HG02588 (cell line): ENCODE measurements around the gene ARSA.
"Not testable (repeated sequence)": the region's sequence is repeated elsewhere in the genome, so short reads cannot be mapped to it uniquely, and the experiment has no call there.

Experiments
- ATAC-seq: cut with Tn5 transposase; IDR thresholded peaks from one replicate; pipeline ENCODE4 v1.9.1; 2021; ENCODE audit warnings: mild to moderate bottlenecking, moderate library complexity; ENCODE audit not compliant: unreplicated experiment

The ARSA gene

DNA sequence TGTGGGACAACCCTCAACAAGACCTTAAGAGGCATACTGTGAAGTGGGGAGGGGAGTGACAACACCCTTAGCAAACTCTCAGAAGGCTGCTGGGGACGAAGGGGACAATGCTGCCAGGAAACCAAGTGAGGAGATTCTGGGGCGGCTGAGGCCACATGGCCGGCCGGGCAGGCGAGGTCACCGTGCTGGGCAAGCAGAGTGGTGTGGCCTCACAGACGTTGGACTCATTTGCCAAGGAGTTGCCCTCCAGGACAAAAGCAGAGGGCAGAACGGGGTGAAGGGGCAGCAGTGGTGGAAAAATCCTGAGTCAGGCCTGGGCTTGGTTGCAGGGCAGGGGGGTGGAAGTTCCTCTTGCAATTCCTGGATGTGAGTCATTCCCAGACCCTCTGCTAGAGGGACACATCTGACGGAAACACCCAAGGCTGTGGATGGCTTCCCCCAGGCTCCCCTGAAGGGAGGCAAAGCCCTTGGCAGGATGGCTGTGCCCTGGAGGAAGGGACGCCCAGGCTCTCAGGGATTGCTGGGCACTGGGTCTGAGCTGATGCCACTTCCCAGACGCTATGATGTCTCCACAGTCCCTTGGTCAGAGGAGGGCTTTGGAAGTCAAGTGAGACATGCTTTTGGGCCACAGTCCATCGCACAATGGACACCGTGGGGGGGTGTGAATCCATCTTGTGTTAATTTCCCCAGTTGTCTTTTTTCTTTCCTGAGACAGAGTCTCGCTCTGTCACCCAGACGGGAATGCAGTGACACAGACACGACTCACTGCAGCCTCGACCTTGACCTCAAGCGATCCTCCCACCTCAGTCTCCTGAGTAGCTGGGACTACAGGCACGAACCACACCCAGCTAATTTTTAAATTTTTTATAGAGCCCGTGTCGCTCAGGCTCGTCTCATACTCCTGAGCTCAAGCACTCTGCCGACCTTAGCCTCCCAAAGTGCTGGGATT, 28.4 kb upstream of the ARSA start:
- no peak for ATAC-seq

DNA sequence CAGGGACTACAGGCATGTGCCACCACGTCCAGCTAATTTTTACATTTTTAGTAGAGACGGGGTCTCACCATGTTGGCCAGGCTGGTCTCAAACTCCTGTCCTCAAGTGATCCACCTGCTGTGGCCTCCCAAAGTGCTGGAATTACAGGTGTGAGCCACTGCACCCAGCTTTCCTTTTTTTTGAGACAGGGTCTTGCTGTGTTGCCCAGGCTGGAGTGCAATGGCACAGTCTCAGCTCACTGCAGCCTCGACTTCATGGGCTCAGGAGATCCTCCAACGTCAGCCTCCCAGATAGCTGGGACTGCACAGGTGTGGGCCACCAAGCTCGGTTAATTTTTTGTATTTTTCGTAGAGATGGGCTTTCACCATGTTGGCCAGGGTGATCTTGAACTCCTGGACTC, 26.7 kb upstream of the ARSA start:
- ATAC-seq, result not testable (repeated sequence)

GRCh38 chr22:50653256-50653655, 25.3 kb upstream of the ARSA start:
- ATAC-seq, result no peak

DNA sequence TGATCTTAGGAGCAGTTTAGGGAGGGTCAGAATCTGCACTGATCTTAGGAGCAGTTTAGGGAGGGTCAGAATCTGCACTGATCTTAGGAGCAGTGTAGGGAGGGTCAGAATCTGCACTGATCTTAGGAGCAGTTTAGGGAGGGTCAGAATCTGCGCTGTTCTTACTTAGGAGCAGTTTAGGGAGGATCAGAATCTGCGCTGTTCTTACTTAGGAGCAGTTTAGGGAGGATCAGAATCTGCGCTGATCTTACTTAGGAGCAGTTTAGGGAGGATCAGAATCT, 15.8 kb upstream of the ARSA start:
- not testable (repeated sequence) for ATAC-seq

DNA sequence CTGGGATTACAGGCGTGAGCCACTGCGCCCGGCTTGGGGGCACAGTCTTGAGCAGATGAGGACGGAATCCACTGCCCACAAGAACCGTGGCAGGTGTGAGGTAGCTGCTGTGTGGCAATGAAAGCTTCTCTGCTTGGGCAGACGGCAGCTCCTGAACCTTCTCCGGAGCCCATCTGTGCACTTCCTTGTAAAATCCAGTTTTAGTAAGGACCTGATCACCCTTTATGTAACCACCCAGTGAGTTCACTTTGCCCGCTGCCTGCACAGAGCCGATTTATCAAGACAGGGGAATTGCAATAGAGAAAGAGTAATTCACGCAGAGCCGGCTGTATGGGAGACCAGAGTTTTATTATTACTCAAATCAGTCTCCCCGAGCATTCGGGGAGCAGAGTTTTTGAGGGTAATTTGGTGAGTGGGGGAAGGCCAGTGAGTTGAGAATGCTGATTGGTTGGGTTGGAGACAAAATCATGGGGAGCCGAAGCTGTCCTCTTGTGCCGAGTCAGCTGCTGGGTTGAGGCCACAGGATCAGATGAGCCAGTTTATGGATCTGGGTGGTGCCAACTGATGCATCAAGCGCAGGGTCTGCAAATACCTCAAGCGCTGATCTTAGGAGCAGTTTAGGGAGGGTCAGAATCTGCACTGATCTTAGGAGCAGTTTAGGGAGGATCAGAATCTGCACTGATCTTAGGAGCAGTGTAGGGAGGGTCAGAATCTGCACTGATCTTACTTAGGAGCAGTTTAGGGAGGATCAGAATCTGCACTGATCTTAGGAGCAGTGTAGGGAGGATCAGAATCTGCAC, 15.3 kb upstream of the ARSA start:
- not testable (repeated sequence) for ATAC-seq

- ATAC-seq, result no peak
Observed at GRCh38 chr22:50641696-50642607, 14.0 kb upstream of the ARSA start.

GRCh38 chr22:50640857-50641647, 13.1 kb upstream of the ARSA start:
- no peak for ATAC-seq

GRCh38 chr22:50640296-50640695, 12.3 kb upstream of the ARSA start:
- ATAC-seq, result not testable (repeated sequence)

DNA sequence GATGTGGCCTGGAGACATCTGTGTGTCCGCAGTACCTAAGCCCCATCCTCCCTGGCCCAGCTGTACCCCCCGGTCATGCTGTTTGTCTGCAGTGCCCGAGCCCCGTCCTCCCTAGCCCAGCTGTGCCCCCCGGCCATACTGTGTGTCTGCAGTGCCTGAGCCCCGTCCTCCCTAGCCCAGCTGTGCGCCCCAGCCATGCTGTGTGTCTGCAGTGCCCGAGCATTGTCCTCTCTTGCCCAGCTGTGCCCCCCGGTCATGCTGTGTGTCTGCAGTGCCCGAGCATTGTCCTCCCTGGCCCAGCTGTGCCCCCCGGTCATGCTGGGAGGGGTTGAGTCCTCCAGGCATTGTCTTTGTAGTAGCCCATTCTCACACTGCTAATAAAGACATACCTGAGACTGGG, 7.6 kb upstream of the ARSA start:
- no peak for ATAC-seq

- ATAC-seq, result no peak
Observed at GRCh38 chr22:50633771-50634170, 5.8 kb upstream of the ARSA start.

DNA sequence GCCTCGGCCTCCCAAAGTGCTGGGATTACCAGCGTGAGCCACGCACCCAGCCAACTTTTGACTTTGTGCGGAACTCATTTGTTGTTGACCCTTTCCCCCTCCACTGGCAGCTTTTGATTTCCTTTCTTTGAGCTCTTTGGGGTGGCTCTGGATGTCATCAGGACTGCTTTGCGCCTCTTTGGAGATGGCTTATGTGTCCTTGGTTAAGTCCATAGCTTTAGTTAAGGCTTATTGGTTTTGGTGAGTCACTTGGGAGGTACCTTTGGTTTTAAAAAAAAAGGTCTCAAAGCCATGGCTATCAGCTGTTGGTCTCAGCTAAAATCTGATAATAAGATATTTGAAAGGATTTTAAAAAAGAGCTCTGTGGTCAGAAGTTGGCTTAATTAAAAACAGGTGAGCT, 5.1 kb upstream of the ARSA start:
- ATAC-seq, result no peak

DNA sequence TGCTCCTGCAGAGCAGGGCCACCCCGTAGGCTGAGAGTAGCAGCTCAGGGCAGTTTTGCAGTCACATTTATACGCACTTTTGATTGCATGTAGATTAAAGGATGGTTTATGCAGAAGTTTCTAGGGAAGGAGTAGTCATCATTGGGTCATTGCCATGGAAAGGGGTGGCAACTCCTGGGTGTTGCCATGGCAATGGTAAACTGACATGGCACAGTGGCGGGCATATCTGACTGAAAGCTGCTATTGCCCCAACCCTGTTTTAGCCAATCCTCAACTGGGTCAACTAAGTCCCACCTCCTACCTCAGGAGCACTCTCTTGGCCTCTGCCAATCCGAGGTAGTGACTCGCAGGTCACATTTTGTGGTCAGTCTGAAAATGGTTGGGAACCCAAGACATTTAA, 2.4 kb upstream of the ARSA start:
- no peak for ATAC-seq

GRCh38 chr22:50628543-50629134, 687 bp upstream of the ARSA start:
- no peak for ATAC-seq

GRCh38 chr22:50626850-50627641, 906 bp downstream of the ARSA start:
- no peak for ATAC-seq

- no peak for ATAC-seq
Observed at GRCh38 chr22:50626314-50626849, 1.6 kb downstream of the ARSA start.

DNA sequence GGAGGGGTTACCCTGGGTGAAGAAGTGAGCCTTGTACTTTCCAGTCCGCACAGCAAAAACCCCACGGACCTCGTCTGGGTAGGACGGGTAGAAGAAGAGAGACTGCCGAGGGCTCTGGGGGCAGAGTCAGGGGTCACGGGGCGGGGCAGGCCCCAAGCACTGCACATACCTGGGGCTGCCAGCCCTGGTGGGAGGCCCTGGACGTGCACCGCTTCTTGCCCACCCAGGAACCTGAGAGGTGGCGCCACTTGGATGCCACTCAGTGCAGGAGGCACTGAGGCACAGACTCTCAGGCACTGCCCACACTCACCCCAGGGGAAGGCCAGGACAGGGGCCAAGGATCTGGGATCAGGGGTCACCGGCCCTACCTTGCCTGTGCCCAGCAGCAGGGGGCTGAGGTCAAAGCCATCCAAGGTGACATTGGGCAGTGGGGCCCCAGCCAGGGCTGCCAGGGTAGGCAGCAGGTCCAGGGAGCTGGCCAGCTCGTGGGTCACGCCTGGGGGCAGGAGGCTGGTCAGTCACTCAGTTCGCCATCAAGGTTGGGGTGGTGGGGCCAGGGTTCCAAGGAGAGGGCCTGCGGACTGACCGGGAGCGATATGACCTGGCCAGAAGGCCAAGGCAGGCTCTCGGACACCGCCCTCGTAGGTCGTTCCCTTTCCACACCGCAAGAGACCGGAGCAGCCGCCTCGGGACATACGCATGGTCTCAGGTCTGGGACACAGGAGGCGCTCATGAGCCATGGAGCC, 2.2 kb downstream of the ARSA start:
- ATAC-seq, result no peak

DNA sequence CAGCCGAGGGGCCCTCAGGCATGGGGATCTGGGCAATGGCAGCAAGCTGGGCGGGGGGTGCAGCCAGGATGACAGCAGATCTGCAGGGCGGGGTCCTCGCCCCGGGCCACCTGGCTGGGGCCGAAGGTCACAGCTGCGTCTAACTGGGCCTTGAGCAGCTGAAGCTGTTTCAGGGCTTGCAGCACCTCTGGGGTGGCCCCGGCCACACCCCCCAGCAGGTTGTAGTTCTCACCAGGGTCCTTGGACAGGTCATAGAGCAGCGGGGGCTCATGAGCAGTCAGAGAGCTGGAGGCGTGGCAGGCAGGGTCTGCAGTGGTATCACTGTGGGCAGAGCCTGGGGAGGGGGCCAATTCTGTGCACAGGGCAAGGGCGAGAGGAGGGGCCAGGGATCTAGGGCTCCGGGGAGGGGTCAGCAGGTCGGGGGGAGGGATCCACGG, 2.8 kb downstream of the ARSA start:
- no peak for ATAC-seq
